Upper lobe of left lung (tissue), 4 donors: ENCODE results near the gene CD6.

Experiments used
- CTCF ChIP-seq, 6 experiments: fragments of 450-650 bp in 4 of 6; fragments of 200-600 bp in 2 of 6; sonication (generic) in 2 of 6; IDR thresholded peaks; one replicate each; pipeline ENCODE4 v1.5.1; 2016 to 2019; ENCODE audit warnings: antibody characterized with exemption in 6 of 6
- EP300 ChIP-seq, 4 donors: sonication (generic); formaldehyde crosslinking; IDR thresholded peaks; one replicate each; pipeline ENCODE4 v1.5.1; 2017; ENCODE audit warnings: antibody characterized with exemption in 4 of 4, control low read depth in 2 of 4
- POLR2A ChIP-seq, 4 donors: fragments of 450-650 bp; IDR thresholded peaks; one replicate each; pipeline ENCODE4 v1.5.1; 2016 to 2017; ENCODE audit warnings: antibody characterized with exemption in 4 of 4, mild to moderate bottlenecking in 2 of 4

- TF ChIP-seq CTCF (IDR thresholded peaks at IDR 0.05) (no peak), POLR2A (IDR thresholded peaks at IDR 0.05) (no peak), EP300 (IDR thresholded peaks at IDR 0.05) (no peak)
Observed at GRCh38 chr11:60936467-60937143, 34.9 kb upstream of the CD6 start.
